ENCODE results near the gene RAP1GAP2.

The RAP1GAP2 gene

DNA sequence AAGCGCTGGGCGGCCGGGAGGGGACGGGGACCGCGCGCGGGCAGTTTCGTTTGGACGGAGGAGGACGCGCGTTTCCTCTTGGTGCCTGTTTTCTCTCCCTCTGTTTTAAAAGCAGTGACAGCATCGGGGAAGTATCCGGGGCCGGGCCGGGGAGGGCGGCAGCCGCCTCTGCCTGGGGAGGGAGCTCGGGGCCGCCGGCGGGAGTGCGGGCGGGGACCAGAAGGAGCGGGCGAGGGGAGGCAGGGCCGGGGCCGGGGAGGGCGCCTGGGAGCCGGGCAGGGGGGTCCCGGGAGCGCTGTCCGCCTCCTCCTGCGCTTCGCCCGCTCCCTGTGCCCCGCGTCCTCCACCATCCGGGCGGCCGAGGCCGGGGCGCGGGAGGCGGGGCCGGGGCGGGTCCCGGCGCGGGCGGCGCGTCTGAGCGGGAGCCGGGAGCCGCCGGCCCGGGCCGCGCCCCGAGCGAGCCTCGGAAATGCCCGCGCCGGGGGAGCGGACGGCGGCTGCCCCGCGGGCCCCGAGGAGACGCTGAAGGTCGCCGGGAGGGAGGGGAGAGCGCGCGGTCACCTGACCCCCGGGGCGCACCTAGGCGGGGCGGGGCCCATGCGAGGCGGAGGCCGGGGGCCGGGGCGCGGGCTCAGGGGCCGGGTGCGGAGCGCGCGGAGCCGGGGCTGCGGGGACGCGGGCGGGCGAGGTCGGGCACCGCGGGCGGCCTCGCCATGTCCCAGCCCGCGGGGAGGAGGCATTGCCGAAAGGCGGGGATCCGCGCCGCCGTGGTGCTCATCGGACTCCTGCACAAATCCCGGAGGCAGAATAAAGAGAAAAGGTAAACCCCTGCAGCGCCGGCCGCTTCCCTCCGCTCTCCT is 57.3 kb downstream of the RAP1GAP2 start:
- no peak for DNase-seq (ENCODE audit: low read depth)

DNA sequence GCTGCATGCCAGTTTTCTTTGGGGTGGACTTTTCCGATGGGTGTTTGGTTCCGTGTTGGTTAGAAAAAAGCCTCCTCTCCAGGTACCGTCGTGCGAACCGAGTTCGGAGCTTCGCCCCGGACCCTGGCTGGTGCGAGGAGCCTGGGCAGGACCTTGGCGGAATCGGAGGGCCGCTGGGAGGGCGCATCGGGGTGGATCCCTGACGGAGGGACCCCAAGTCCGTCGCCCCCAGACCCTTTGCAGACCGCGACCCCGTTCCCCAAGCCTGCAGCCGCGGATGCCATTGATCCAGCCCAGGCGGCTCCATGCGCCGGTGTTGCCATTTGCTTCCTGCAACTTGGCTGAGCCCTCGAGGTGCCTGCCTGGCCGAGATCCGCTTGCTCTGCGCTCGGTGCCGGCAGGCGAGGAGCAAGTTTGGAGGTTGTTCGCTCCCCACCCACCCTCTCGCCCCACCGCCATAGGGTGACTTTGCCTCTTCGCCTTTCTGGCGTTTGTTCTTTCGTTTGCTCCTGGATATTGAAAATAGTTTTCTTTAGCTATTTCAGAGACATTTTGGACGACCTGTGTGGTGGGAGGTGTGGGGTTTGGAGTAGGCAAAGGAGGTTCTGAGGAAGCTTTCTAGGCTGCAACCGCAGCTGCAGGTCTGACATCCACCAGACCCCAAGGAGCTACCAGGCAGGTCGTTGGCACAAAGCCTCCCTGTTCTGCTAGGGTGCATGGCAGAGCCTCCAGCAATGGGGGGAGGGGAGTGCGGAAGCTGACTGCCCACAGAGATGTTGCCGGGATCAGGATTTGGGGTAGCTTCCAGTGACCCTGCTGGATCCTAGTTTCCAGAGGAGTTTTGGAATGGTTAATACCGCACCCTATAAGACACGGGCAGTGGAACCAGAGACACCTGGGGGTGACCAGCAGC is 58.2 kb downstream of the RAP1GAP2 start:
- DNase-seq (ENCODE audit: low read depth) = no peak

- no peak for DNase-seq (ENCODE audit: low read depth)
Observed at GRCh38 chr17:2855063-2855600, 58.9 kb downstream of the RAP1GAP2 start.

DNA sequence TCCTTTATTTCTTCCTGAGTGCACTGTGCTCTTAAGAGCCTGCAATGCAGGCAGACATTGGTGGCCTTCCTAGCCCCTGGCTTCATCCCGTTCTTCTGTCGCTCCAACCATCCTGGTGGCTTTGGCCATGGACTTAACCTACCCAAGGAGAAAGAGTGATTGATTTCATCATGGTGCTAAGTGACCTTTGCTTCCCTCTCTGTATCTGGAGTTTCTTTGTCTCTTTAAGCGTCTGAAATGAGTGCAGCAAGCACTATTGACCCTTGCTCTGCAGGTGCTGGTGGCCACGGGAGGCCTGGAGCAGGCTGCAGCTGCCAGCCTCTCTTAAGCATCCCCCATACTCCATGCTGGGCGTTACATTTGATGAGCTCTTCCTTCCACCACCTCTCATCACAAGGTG is 60.5 kb downstream of the RAP1GAP2 start:
- no peak for DNase-seq (ENCODE audit: low read depth)

GRCh38 chr17:2860045-2860444 is 63.8 kb downstream of the RAP1GAP2 start:
- no peak for DNase-seq (ENCODE audit: low read depth)

- DNase-seq (ENCODE audit: low read depth) = no peak
Observed at GRCh38 chr17:2860883-2861282, 64.6 kb downstream of the RAP1GAP2 start.

GRCh38 chr17:2862197-2862596 is 66.0 kb downstream of the RAP1GAP2 start:
- DNase-seq (ENCODE audit: low read depth) = no peak

DNA sequence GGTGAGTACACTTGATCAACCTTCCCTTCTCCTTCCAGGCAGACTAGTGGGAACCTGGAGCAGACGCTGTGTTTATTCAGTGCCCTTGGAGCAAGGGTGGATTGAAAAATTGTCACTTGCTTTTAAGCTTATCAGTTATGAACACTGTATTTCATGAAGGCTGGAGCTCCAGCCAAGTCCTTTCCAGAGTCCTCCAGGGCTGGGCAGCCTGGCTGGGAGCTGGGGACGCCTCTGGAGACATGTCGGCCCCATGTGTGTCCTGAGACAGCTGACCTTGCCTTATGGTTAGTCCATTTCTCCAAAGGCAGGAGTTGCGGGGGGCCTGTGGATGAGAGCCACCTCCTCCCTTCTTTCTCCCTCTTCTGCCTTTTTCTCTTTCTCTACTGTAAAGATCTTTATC is 67.0 kb downstream of the RAP1GAP2 start:
- DNase-seq (ENCODE audit: low read depth) = no peak

DNA sequence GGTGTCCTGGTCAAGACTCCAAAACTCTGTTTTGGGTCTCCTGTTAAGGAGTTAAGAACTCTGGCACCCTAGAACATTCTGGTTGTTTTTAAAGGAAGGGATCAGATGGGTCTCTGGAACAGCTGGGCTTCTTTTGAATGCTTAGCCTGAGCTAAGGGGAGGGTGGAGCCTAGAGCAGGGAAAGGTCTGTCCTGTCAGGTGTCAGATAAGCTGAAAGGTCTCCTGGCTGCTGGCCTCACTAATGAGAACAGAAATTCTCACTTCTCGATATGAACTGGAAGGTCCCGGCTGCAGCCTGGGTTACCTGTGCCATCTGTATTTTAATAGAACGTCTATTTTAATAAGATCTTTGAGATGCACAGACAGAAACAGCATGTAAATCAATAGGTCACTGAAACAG is 69.0 kb downstream of the RAP1GAP2 start:
- DNase-seq (ENCODE audit: low read depth) = no peak

DNA sequence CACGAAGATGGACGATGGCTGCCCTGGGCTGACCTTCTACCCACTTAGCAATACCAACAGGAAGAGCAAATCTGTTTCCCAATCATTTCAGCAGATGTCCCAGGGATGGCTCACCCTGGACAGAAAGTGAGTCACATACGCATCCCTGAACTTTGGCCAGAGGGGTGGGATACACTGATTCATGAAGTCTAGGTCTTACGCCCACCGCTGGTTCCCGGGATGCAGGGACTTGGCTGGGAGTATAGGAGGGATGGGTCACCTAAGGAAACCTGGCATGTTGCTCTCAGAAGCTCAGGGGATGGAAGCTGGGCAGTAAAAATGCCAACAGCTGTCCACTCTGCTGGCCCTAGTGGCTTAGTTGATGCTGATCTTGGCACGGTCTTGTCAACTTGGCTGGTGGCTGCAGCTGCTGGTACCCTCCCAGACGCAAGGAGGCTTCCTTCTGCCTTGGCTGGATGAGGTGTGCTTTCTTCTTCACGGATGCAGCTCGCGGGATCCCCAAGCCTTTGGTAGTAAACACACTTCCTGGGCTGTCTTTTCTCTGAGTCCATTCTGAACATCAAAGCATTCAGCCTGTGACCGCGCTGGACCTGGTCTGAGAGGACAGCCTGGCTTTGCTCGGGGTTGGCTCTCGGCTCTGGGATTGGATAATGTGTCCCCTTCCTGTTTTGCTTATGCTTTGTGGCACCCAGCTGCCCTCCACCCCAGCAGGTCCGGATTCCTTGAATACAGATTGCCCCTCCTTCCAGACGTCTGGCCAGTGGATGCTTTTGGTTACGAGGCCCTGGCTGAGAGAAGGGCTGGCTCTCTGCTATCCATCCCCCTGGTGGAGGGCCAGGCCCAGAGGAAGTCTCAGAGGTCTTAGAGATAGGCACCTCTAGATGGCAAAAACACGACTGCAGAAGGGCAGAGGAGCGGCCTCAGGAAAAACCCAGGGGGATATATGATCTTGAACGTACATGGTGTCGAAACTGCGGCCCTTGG is 71.5 kb downstream of the RAP1GAP2 start:
- DNase-seq (ENCODE audit: low read depth) = no peak

DNA sequence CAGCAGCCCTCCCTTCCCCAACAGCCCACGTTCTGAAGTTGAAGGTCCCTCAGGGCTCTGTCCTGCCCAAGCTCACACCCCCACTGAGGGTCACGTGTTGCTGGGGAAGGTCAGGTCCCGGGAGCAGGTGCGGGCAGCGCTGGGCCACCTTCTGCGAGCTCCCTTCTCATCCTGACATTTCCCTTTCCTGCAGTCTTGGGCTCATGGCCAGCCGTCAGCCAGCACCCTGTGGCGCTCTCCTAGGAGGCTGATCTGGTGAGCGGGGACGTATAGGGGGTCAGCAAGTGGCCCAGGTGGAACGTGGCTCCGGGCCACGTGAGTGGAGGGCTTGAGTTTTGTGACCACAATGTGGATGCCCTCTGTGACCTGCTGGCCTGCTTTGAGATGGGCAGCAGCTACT is 73.4 kb downstream of the RAP1GAP2 start:
- no peak for DNase-seq (ENCODE audit: low read depth)

- no peak for DNase-seq (ENCODE audit: low read depth)
Observed at GRCh38 chr17:2871205-2871604, 75.0 kb downstream of the RAP1GAP2 start.

DNA sequence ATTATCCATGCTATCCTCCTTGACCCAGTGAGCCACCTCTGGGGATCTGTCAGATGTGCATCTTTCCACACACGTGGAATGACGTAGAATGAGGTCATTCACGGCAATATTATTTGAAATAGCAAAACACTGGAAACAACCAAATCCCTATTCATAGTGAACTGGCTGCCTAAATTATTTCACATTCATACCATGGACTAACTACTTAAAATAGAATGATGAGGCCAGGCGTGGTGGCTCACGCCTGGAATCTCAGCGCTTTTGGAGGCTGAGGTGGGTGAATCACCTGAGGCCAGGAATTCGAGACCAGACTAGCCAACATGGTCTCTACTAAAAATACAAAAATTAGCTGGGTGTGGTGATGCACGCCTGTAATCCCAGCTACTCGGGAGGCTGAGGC is 75.5 kb downstream of the RAP1GAP2 start:
- no peak for DNase-seq (ENCODE audit: low read depth)

- DNase-seq (ENCODE audit: low read depth) = no peak
Observed at GRCh38 chr17:2872282-2872681, 76.0 kb downstream of the RAP1GAP2 start.

GRCh38 chr17:2874189-2874686 is 78.0 kb downstream of the RAP1GAP2 start:
- DNase-seq (ENCODE audit: low read depth) = no peak

- no peak for DNase-seq (ENCODE audit: low read depth)
Observed at GRCh38 chr17:2875608-2876007, 79.4 kb downstream of the RAP1GAP2 start.

- DNase-seq (ENCODE audit: low read depth) = no peak
Observed at GRCh38 chr17:2876467-2876866, 80.2 kb downstream of the RAP1GAP2 start.

- no peak for DNase-seq (ENCODE audit: low read depth)
Observed at GRCh38 chr17:2878751-2879254, 82.6 kb downstream of the RAP1GAP2 start.

- no peak for DNase-seq (ENCODE audit: low read depth)
Observed at GRCh38 chr17:2880050-2880449, 83.8 kb downstream of the RAP1GAP2 start.

- DNase-seq (ENCODE audit: low read depth) = no peak
Observed at GRCh38 chr17:2881295-2881694, 85.1 kb downstream of the RAP1GAP2 start.

- no peak for DNase-seq (ENCODE audit: low read depth)
Observed at GRCh38 chr17:2883544-2884213, 87.4 kb downstream of the RAP1GAP2 start.

Data from HS-27A (cell line).